ENCODE data around the gene FBXW8. TPM values are rescaled to one million over a fixed set of nuclear protein-coding genes. Genes with fewer than 3 reads are reported as not detected.
A peak's percentile ranks its signal among the peaks of the same experiment; 100 is the strongest.

FBXW8 gene
- total RNA-seq, 1 experiment from 2014 or later: 20.6 TPM

- no TSS peak for BruUV-seq (replicated peaks)
- intact Hi-C loops (cut with micrococcal nuclease; ENCODE audit: unreplicated experiment): no loop called here
- Histone ChIP-seq H4K20me1 (ENCODE audit: insufficient read depth) (peaks cover 25% of the 10 kb centered on the region), H3K79me2 (ENCODE audit: low read depth) (peaks cover 26% of the 10 kb centered on the region), H3K4me1 (replicated peaks; ENCODE audit: insufficient read depth) (peaks cover 20% of the 10 kb centered on the region), H3K36me3 (ENCODE audit: low read depth) (0 out of 2 replicates have a peak, but pooled peaks cover 3% of the 10 kb centered on the region), H3F3A (ENCODE audit: insufficient read depth, low read depth) (peaks cover 14% of the 10 kb centered on the region), H3K9me3 (ENCODE audit: insufficient read depth, low read depth) (no peaks in the 10 kb centered on the region), H2AFZ (no peak overlapping the region), H3K27me3 (ENCODE audit: insufficient read depth, low read depth) (no peaks in the 10 kb centered on the region), H3K9me2 (ENCODE audit: insufficient read depth) (no peaks in the 10 kb centered on the region; the same call in 1 of the 2 replicates), H3K27ac (no peak overlapping the region), H3K4me2 (no peak overlapping the region), H3K4me3 (no peak overlapping the region)
- no peak for TF ChIP-seq EZH2 (IDR thresholded peaks at IDR 0.05; ENCODE audit: low read depth)
- TF ChIP-seq, protein P1, sequence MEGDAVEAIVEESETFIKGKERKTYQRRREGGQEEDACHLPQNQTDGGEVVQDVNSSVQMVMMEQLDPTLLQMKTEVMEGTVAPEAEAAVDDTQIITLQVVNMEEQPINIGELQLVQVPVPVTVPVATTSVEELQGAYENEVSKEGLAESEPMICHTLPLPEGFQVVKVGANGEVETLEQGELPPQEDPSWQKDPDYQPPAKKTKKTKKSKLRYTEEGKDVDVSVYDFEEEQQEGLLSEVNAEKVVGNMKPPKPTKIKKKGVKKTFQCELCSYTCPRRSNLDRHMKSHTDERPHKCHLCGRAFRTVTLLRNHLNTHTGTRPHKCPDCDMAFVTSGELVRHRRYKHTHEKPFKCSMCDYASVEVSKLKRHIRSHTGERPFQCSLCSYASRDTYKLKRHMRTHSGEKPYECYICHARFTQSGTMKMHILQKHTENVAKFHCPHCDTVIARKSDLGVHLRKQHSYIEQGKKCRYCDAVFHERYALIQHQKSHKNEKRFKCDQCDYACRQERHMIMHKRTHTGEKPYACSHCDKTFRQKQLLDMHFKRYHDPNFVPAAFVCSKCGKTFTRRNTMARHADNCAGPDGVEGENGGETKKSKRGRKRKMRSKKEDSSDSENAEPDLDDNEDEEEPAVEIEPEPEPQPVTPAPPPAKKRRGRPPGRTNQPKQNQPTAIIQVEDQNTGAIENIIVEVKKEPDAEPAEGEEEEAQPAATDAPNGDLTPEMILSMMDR (conservative IDR thresholded peaks at IDR 0.05): no peak
- no peak for DNase-seq
- CTCF ChIA-PET: no interaction called here
- POLR2A ChIA-PET (ENCODE audit: unreplicated experiment): interaction anchor here (0.6 kb wide), 1 partner anchor 116 kb away, joined by 3 read pairs; no protein-coding TSS in a partner anchor
Measured at GRCh38 chr12:116929885-116930284, 19.1 kb downstream of the FBXW8 start.

DNA sequence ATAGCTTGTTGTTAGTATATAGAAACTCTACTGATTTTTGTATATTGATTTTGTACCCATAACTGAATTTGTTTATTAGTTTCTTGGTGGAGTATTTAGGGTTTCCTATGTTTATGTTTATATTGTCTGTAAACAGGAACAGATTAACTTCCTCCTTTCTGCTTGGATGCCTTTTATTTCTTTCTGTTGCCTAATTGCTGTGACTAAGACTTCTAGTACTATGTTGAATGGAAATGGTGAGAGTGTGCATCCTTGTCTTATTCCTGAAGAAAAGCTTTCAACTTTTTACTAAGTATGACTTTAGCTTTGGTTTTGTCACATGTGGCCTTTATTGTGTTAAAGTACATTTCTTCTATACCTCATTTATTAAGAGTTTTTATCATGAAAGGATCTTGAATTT lies 20.9 kb downstream of the FBXW8 start:
- no TSS peak for BruUV-seq (replicated peaks)
- CTCF ChIA-PET: no interaction called here

DNA sequence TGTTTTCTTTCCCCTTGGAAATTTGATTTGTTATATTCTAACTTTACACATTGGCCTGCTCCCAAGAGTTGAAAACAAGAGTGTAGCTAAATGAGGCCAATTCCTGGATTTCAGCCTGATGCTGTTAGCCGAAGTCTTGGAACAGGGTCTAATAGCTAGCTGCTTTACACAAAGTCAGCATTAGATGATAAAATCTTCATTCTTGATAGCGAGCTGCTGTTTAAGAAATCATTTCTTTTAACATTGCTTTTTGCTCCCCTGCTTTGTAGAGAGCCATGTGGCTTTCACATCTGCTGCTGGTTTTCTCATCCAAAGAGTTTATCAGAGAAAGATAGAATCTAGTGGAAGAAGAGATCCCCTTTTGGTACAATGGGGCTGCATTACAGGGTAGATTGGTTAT lies 22.3 kb downstream of the FBXW8 start:
- intact Hi-C loops (cut with micrococcal nuclease; ENCODE audit: unreplicated experiment): no loop called here
- BruUV-seq (replicated peaks): no TSS peak

More for the DNA sequence above, 20.9 kb downstream of the FBXW8 start:
- peak in 1 of 2 experiments; percentile 44 for DNase-seq
- TF ChIP-seq, protein P1 (conservative IDR thresholded peaks at IDR 0.05): no peak
- TF ChIP-seq EZH2 (IDR thresholded peaks at IDR 0.05; ENCODE audit: low read depth): no peak
- Histone ChIP-seq H3K9me3 (ENCODE audit: insufficient read depth, low read depth) (no peaks in the 10 kb centered on the region), H3K36me3 (ENCODE audit: low read depth) (0 out of 2 replicates have a peak, but pooled peaks cover 9% of the 10 kb centered on the region), H3K4me1 (replicated peaks; ENCODE audit: insufficient read depth) (peaks cover 12% of the 10 kb centered on the region), H4K20me1 (ENCODE audit: insufficient read depth) (peaks cover 21% of the 10 kb centered on the region), H3K9me2 (ENCODE audit: insufficient read depth) (no peaks in the 10 kb centered on the region), H2AFZ (no peak overlapping the region), H3K4me3 (no peak overlapping the region), H3K4me2 (no peak overlapping the region), H3K79me2 (ENCODE audit: low read depth) (peaks cover 14% of the 10 kb centered on the region), H3F3A (ENCODE audit: insufficient read depth, low read depth) (peaks cover 9% of the 10 kb centered on the region), H3K27me3 (ENCODE audit: insufficient read depth, low read depth) (no peaks in the 10 kb centered on the region), H3K27ac (peak overlapping the region; percentile 36; the same call in 1 of the 2 replicates)
- POLR2A ChIA-PET (ENCODE audit: unreplicated experiment): no interaction called here
- intact Hi-C loops (cut with micrococcal nuclease; ENCODE audit: unreplicated experiment): no loop called here

More for the DNA sequence above, 22.3 kb downstream of the FBXW8 start:
- no peak overlapping the region for H3K4me3 ChIP-seq
- DNase-seq: no peak
- no peak overlapping the region for H2AFZ ChIP-seq
- peaks cover 9% of the 10 kb centered on the region for H3F3A ChIP-seq (ENCODE audit: insufficient read depth, low read depth)
- no peaks in the 10 kb centered on the region for H3K27me3 ChIP-seq (ENCODE audit: insufficient read depth, low read depth)
- ChIA-PET CTCF (no interaction called here), POLR2A (ENCODE audit: unreplicated experiment) (no interaction called here)
- peaks cover 12% of the 10 kb centered on the region for H3K4me1 ChIP-seq (replicated peaks; ENCODE audit: insufficient read depth)
- no peak overlapping the region for H3K27ac ChIP-seq
- H4K20me1 ChIP-seq (ENCODE audit: insufficient read depth): peaks cover 21% of the 10 kb centered on the region
- no peaks in the 10 kb centered on the region for H3K9me2 ChIP-seq (ENCODE audit: insufficient read depth)
- H3K4me2 ChIP-seq: no peak overlapping the region
- H3K79me2 ChIP-seq (ENCODE audit: low read depth): peaks cover 13% of the 10 kb centered on the region
- TF ChIP-seq, protein P1 (conservative IDR thresholded peaks at IDR 0.05): no peak
- TF ChIP-seq EZH2 (IDR thresholded peaks at IDR 0.05; ENCODE audit: low read depth): no peak
- 0 out of 2 replicates have a peak, but pooled peaks cover 9% of the 10 kb centered on the region for H3K36me3 ChIP-seq (ENCODE audit: low read depth)
- H3K9me3 ChIP-seq (ENCODE audit: insufficient read depth, low read depth): no peaks in the 10 kb centered on the region

All from PC-9 (cell line).